Hippocampal formation (tissue), 2 donors: ENCODE measurements around the gene ATMIN.
A peak's percentile ranks its signal among the peaks of the same experiment; 100 is the strongest.

Experiments used
- DNase-seq, 2 donors: peaks; one replicate each; lab custom pipeline; 2025; lab: John Stamatoyannopoulos, UW

Gene ATMIN

DNA sequence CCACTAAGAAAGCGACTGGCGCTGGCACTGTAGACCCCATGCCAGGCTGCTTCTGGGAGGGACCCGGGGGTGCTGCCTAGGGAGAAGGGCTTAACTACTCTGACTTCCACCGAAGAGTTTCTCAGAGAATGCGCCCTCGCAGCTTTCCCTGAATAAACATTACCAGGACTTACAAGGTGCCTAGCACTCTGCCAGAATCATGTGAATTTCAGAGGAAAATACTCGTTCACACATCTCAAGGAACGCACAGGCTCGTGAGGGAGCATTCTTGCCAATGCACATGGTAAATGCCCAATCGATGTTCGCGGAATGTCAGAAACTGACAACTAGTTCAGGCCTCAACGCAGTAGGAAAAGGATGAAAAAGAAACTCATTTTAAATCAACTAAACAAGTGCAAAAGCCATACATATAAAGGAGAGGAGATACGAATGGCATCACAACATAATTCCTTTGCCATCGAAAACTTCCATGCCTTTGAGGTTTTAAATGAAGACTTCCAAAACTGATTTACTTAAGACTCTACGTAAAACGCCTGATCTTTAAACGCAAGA, 30.0 kb upstream of the ATMIN start:
- DNase-seq = no peak

DNA sequence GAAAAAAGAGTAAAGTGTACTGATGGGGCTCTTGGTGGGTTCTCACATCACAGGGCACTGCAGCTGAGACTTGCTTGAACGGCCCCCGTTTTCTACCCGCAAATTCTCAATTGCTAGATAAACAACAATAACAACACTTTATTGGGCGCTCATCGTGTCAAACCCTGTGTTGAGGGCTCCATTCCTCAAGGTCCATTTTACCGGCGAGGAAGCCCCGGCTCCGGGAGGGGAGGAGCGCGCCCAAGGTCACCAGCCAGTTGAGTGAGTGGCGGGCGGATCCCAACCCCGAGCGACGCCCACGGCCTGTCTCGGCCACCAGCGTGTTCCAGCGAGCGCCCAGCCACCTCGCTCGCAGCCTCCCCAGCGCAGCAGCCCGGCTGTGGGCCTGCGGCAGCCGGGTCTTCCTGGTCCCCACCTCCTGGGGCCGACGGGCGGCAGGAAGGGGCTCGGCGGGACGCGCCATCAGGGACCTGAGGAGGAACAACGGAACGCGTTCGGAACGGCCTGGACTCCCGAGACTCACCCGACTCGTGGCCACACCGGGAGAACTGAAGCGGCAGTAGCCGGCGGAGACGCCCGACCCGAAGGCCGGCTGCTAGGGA, 29.3 kb upstream of the ATMIN start:
- DNase-seq = peak in 1 of 2 donors; percentile 37

DNA sequence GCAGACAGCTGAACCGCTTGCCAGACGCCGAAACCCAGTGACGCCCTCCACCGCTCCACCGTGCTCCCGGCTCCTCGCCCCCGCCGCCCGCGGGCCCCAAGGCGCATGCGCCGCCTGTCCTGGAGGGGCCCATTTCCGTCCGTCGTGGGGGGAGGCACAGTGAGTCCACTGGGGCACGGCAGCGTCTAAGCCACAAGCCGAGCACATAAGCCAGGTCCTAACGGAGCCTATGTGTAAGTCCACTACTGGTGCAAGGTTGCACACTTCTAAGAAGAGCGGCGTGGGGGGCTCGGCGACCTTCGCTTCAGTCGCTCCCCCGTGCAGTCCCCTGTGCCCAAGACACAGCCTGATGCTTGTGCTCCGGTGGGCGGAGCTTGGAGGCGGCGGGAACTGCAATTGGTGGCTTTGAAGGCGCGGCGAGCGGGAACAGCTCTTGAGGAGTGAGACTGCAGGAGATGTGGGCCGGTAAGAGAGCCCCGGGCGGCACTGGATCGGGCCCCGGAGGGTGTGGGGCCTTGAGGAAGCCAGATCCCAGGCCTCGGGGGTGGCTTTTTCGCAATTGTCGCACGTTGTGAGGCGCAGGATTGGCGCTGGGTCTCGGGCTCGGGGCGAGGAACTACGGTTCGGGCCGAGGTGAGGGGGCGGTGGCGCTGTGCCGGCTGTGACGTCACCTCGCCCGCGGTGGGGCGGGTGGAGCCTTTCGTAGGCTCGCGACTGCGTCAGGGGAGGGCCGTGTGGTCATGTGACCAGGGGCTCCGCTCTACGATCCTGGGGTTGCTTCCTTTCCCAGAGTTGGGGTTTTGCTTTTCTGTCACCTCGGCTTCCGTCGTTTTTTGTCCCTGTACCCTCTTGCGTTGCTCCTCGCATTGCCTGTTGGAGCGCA, 28.6 kb upstream of the ATMIN start, which contains the start of the genes CENPN and CMC2:
TSS of gene CENPN (plus strand) at position 402 of the 883 bp plus-strand sequence. CDS start 4,726 bp downstream, outside the sequence.
TSS of gene CMC2 (minus strand) at position 73 of the 883 bp plus-strand sequence. CDS start 9,491 bp downstream, outside the sequence.
- DNase-seq = peak; percentile 96 to 98

DNA sequence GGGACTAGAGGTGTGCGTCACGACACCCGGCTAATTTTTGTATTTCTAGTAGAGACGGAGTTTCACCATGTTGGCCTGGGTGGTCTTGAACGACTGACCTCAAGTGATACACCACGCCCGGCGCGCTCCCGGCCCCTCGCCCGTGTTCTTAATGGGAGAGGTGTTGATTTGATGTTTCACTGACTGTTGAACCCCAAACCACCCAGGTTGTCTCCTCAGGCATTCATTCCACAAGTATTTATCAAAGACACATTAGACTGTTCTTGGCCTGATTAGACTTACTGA, 27.2 kb upstream of the ATMIN start:
- DNase-seq = no peak

DNA sequence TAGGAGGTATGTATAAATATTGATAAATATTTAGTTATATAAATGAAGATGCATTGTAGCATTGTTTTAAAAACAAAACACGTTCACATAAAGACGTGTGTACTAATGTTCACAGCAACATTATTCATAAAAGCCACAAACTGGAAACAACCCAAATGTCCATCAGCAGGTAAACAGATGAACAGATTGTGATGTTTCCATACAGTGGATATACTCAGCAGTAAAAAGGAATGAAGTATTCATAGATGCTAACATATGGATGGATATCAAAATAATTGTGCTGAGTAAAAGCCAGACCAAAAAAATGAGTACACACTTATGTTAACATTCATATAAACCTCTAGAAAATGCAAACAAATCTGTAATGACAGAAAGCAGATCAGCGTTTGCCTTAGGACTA, 22.7 kb upstream of the ATMIN start:
- no peak for DNase-seq

DNA sequence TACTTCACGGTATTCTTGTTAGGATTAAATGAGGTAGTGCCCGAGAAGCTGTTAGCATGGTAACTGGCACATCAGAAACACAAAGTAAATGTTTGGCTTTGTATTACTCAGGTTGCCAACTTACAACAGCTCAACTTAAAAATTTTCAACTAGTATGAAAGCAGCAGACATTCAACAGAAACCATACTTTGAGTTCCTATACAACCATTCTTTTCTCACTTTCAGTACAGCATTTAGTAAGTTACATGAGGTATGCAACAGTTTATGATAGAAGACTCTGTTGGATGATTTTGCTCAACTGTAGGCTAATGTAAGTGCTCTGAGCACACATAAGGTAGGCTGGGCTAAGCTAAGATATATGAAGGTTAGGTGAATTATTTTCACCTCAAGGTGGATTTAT, 21.0 kb upstream of the ATMIN start:
- no peak for DNase-seq

DNA sequence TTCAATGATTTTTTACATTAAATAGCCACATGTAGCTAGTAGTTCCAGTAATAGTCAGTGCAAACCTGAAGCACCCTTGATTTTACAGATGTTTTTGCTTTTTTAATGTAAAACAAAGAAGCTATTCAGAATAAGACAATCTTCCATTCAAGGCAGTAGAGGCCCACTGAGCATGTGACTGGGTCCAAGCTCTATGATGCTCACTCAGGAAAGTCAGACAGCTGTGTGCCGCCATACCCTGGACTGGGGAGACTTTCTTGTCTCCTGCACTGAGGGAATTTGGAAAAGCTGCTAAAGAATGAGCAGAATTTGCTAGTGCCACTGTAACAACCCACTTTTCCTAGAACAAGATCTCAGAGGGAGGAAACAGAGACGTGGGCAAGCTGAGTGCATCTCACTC, 17.1 kb upstream of the ATMIN start:
- DNase-seq = peak; percentile 74 to 81

DNA sequence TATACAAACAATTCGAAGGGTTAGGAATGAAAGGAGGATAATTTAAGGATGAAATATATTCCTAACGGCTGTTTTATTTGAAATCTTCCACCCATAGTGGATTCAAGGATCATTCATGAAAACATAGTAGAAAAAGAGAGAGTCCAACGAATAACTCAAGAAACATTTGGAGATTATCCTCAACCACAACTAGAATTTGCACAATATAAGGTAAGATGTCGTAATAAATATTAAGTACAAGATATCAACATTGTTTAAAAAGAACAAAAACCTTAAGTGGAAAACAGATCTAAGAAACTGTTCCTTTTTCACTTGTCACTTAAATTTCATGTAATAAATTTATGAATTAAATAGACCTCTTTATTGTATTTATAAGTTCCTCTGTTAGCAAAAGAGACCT, 9.2 kb upstream of the ATMIN start:
- no peak for DNase-seq

DNA sequence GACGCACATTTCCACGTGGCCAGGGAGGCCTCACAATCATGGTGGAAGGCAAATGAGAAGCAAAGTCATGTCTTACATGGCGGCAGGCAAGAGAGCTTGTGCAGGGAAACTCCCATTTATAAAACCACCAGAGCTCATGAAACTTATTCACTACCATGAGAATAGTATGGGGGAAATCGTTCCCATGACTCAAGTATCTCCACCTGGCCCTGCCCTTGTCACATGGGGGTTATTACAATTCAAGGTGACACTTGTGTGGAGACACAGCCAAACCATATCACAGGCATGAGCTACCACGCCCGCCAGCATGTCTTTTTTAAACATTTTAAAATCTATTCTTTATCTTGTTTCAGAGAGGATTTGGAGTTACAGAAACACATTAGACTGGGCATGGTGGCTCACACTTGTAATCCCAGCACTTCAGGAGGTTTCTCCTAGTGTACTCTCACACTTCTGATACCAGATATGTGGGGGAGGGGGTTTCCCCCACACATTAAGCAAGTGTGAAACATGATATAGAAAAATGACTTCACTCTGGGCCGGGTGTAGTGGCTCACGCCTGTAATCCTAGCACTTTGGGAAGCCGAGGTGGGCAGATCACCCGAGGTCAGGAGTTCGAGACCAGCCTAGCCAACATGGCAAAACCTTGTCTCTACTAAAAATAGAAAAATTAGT, 5.6 kb upstream of the ATMIN start:
- no peak for DNase-seq

DNA sequence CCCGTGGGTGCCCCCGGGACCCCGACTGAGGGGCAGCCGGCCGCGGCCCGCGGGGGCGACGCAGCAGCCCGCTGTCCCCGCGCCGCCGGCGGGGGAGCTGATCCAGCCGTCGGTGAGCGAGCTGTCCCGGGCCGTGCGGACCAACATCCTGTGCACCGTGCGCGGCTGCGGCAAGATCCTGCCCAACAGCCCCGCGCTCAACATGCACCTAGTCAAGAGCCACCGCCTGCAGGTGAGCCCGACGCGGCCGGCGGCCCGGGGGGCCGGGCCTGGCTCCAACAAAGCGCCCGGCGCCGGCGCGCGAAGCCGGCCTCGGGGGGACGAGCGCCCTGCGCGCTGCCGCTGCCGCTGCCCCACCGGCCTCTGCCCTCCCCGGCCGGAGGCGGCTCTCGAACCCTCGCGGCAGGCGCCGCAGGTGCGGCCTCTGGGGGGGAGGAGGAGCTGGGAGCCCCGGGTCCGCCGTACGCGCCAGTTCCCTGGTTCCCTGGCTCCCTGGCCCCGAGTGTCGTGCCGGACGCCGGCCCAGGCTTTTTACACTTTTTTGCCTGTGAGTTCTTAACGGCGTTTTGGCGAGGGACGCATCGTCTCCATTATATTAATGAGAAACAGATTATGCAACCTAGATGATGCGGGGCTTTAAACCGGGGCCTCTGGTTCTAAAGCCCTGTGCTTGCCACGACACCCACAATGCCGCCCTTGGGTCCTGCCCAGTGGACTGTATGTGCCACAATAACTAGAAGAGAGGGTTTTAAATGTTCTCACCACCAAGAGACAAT, 521 bp downstream of the ATMIN start:
- peak in 1 of 2 donors; percentile 9 for DNase-seq

DNA sequence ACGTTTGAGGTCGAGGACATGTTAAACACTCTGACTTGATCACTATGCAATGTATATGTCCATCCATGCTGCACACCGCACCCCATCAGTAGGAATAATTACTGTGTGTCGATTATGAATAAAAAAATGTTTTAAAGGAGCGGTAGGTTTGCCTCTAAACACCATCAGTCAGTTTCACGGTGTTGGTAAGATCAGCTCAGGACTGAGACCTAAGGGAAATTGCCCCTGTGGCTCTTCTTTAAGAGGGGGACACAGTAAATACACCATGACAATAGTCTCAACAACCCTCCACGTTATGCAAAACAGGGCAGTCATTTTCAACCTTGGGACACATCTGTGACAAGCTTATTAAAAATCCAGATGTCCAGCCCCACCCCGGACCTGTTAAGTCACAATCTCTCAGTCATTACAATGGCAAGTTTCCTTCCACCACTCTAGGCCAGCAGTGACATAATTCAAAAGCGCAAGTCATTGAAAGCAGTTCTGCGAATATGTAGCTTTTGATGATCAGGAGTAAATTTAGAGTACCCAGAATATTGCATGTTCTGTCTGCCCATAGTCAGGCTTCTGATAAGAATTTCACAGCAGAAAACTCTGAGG, 1.2 kb downstream of the ATMIN start:
- no peak for DNase-seq

DNA sequence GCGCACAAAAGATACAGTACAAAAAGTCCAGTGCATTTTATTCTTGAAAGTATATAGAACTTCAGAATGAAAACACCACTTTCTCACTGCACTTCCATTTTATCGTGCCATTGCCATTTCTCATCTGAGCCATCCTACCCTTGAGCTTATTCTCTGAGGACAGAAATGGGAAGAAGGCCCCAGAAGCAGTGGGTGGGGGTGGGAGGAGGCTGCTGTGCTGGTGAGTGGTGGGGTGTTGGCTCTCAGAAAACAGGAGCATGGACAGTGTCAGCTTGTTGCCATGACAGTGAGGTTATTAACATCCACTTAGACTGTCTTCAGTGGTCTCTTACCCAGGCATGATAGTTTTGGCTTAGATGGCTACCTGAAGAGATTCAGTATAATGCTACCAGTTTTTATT, 4.5 kb downstream of the ATMIN start:
- no peak for DNase-seq

DNA sequence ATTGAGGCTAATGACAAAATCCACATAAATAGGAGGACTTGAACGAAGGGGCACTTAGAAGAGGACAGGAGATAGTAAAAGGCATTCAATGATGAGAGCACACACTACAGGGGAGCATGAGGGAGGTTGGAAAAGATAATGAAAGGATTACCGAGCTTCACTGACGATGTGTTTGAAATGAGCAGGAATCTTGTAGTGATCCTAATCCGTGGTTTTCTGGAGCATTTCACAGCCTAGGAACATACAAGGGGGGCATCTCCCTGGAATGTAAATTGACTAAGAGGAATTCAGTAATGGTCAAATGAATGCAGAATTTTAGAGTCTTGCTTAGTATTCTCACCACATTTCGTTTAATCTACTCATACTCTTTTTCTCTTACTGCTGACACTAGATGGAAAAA, 5.2 kb downstream of the ATMIN start:
- DNase-seq = no peak

DNA sequence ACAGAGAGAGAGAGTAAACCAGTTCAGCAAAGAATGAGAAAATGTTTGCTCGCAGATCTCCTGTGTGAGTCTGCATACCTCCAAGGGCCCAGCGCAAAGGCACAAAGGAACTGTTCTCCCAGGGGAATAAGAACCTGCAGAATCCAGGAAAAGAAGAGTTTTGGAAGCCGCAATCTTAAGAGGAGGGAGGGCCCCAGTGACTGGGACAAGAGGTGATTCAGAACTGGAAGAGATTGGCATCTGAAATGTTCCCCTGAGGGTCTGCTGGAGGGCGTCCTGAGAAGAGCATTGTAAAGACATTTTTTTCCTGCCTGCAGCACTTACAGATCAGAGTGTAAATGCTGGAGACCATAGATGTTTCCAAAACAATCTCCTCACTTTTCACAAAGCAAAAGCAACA, 6.1 kb downstream of the ATMIN start:
- DNase-seq = no peak

DNA sequence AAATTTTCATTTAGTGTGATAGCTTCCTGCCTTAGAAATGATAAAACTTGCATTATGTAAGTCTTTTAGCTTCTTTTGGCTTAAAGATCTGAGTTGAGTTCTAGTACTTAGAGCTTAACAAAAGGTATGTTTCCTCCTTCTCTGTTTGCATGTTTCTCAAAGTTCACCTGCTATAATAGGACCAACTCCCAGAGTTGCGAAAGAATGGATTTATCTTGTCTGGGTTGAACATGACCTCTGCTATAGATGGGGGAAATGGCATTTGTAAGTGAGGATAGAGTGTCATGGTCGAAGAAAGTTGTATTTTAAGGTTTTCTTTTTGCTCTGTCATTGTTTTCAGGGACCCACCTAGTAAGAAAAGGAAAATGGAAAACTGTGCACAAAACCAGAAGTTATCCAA, 7.2 kb downstream of the ATMIN start:
- DNase-seq = no peak

DNA sequence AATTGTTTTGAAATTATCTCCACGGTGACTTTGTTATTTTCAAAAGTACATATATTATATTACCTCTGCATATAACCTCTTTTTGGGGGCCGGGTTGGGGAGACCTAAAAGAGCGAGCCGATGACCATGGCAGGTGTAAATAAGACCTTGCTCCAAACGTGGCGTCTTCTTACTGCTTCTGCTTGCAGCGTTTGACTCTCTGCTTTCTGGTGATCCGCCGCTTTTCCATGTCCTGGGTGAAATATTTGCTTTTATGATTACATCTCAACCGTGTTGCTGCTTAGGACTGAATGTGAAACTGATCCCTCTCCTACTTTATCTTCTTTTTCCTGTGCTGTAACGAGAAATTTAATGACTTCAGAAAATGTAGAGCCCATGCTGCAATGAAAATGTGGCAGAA, 18.1 kb downstream of the ATMIN start:
- DNase-seq = no peak

DNA sequence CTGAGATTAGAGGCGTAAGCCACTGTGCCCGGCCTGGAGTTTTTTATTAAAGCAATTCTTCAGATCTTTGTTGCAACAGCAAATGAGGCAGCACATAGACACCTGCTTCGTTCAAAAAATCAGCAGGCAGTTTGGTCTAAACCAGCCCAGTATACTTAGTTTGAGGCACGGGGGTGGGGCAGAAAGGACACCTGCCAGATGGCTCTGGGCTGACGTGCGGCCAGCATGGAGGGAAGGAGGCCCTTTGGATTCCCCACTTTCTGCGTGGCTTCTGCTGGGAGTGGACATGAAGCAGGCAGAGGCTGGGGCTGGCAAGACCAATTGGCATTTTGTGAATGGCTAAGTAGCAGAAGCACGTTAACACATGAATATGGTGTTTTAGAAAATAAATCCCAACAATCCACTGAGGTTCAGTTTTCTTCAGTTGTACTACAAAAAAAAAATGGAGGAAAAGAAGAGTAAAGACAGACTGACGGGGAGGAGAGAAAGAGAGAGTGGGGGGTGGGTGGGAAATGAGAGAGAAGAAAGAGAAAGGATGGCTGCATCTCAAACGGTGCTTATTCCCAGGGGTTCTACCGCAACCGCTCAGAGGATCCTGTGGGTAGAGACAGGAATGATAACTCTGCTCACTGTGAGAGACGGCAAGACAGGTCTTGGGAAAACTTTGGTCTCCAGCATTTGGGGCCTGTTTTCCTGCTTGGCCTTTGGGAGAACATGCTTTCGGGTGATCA, 25.1 kb downstream of the ATMIN start:
- DNase-seq = no peak

DNA sequence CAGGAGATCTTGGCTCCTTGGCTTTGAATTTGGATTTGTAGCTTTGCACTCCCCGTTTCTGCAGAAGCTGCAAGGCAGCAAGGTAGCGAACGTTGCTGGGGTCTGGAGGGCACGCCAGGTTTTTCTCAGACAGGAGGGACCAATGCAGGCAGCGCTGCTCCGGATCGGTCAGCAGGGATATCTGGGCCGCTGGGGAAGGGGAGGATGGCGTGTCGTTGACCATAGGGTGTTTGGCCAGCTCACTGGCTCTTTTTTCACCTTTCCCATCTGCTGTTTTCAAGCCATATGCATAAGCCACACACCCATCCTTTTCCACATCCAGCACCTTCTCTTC, 25.6 kb downstream of the ATMIN start:
- DNase-seq = no peak

DNA sequence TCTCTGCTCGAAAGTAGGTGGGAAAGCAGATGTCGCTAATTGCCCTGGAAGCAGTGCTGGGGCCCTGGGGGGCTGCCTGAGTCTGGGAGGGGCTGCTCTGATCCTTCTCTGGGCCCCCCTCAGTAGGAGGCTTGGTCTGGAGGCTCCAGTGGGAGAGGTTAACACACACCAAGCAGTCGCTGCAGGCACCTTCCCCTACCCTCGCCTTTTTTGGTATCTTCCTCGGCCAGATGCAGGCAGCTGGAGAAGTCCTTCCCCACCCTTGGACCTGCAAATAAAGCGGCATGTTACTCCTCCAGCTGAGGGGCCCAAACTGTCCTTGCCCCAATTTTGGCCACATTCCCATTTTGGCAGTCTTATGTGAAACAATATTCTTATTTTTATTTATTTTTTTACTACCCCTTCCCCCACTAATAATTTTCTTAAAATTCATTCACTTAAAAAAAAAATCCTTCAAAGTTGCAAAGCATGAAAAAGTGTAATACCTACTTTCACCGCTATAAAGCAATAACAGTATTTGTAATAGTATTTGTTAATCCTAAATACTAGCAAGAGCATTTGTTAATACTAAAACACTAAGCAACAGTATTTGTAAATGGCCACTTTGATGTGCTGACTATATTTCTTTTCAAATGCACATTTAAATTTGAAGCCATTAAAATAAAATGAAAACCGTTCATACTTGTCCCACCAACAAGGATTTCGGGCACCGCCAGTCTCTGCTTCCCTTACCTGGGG, 26.4 kb downstream of the ATMIN start:
- DNase-seq = no peak

DNA sequence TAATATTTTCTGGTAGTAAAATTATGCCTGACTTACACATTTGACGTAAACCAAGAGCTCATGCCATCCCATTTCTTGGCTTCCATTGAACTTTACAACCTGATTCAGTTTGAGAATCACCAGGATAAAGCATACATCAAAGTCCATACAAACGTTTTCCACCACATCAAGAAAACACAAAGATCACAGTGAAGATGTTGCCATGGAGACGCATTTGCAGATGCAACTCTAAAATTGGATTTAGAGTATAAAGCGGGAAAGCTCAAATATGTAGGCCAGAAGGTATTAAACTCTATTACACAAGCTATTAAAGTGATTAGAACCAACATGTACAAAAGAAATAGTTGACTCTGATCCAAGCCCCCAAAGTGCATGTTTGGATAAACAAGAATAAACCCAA, 31.0 kb downstream of the ATMIN start:
- no peak for DNase-seq
